IMR-90 (cell line): ENCODE data around the gene INPP5D. TPM values are rescaled to one million over a fixed set of nuclear protein-coding genes. Genes with fewer than 3 reads are reported as not detected.

ENCODE experiments used
- ATAC-seq: fragments of 200-7000 bp; cut with Tn5 transposase; 2 replicates; pipeline ENCODE4 v1.9.1; 2020; ENCODE audit warnings: low read depth, mild to moderate bottlenecking, moderate library complexity
- BruUV-seq: library from RNA; stranded (reverse); fragments of 400-500 nt; replicated peaks from 2 replicates; lab custom pipeline; 2021; lab: Mats Ljungman, UMichigan
- CTCF ChIA-PET: fragments of 300-600 bp; formaldehyde crosslinking; extraction: SDS; loops from one replicate; lab custom pipeline; 2021; ENCODE audit warnings: antibody characterized with exemption; lab: Yijun Ruan, JAX
- POLR2A ChIA-PET: fragments of 300-600 bp; sonication (Branson Sonifier 250); formaldehyde crosslinking; loops from one replicate; lab custom pipeline; 2022; ENCODE audit warnings: antibody characterized with exemption; ENCODE audit not compliant: unreplicated experiment; lab: Charles Lee
- DNase-seq: peaks from one replicate; pipeline ENCODE4 v3.0.0; 2013
- H2AFZ ChIP-seq: replicated peaks from 2 replicates; pipeline ENCODE3; 2013; ENCODE audit warnings: low read length, mild to moderate bottlenecking; ENCODE audit not compliant: poor library complexity
- H2AK5ac ChIP-seq: 2 replicates; pipeline ENCODE4 v1.6.1; 2013; ENCODE audit warnings: low read depth, low read length, inconsistent platforms
- H2AK9ac ChIP-seq: replicated peaks from 2 replicates; pipeline ENCODE3; 2013; ENCODE audit warnings: mild to moderate bottlenecking, low read depth, low read length, moderate library complexity; ENCODE audit not compliant: poor library complexity
- H2BK120ac ChIP-seq: 2 replicates; pipeline ENCODE4 v1.6.1; 2013; ENCODE audit warnings: low read depth, low read length, inconsistent platforms
- H2BK15ac ChIP-seq: 3 replicates; pipeline ENCODE4 v1.6.1; 2013; ENCODE audit warnings: low read depth, low read length, inconsistent platforms
- H2BK20ac ChIP-seq: 2 replicates; pipeline ENCODE4 v1.6.1; 2013; ENCODE audit warnings: low read depth, mild to moderate bottlenecking, inconsistent platforms, low read length, moderate library complexity
- H2BK5ac ChIP-seq: 2 replicates; pipeline ENCODE4 v1.6.1; 2013; ENCODE audit warnings: mild to moderate bottlenecking, low read depth, low read length, inconsistent platforms; ENCODE audit not compliant: poor library complexity, severe bottlenecking
- H3K14ac ChIP-seq: replicated peaks from 2 replicates; pipeline ENCODE4 v1.6.1; 2013; ENCODE audit warnings: low read depth, low read length, inconsistent platforms
- H3K18ac ChIP-seq: 2 replicates; pipeline ENCODE4 v1.6.1; 2013; ENCODE audit warnings: low read depth, low read length, control low read depth
- H3K23ac ChIP-seq: 2 replicates; pipeline ENCODE4 v1.6.1; 2013; ENCODE audit warnings: low read depth, low read length, inconsistent platforms
- H3K27ac ChIP-seq: 2 replicates; pipeline ENCODE4 v1.5.1; 2013; ENCODE audit warnings: mild to moderate bottlenecking, control low read depth, low read length; ENCODE audit not compliant: insufficient read depth
- H3K27me3 ChIP-seq: 2 replicates; pipeline ENCODE4 v1.6.1; 2013; ENCODE audit warnings: low read length; ENCODE audit not compliant: control insufficient read depth, insufficient read depth
- H3K36me3 ChIP-seq: 2 replicates; pipeline ENCODE4 v1.6.1; 2013; ENCODE audit warnings: low read length, mixed read lengths; ENCODE audit not compliant: control insufficient read depth, insufficient read depth
- H3K4ac ChIP-seq: 2 replicates; pipeline ENCODE4 v1.6.1; 2013; ENCODE audit warnings: low read depth, low read length, inconsistent platforms
- H3K4me1 ChIP-seq: 2 replicates; pipeline ENCODE4 v1.6.1; 2013; ENCODE audit warnings: low read length, mixed read lengths; ENCODE audit not compliant: control insufficient read depth, insufficient read depth
- H3K4me2 ChIP-seq: 2 replicates; pipeline ENCODE4 v1.6.1; 2013; ENCODE audit warnings: low read depth, mild to moderate bottlenecking, control low read depth, low read length, moderate library complexity
- H3K4me3 ChIP-seq: 2 replicates; pipeline ENCODE4 v1.5.1; 2013; ENCODE audit warnings: low read depth, mild to moderate bottlenecking, control low read depth, low read length, moderate library complexity; ENCODE audit not compliant: insufficient read depth
- H3K56ac ChIP-seq: 2 replicates; pipeline ENCODE4 v1.6.1; 2013; ENCODE audit warnings: low read length, inconsistent platforms; ENCODE audit not compliant: insufficient read depth; ENCODE audit errors: extremely low read depth
- H3K79me1 ChIP-seq, 2 experiments: 2 replicates each; pipeline ENCODE4 v1.6.1; 2013; ENCODE audit warnings: low read length in 2 of 2, inconsistent platforms in 1 of 2, low read depth in 1 of 2
- H3K9ac ChIP-seq: 2 replicates; pipeline ENCODE4 v1.6.1; 2013; ENCODE audit warnings: low read depth, low read length, control low read depth
- H3K9me1 ChIP-seq: 2 replicates; pipeline ENCODE4 v1.6.1; 2013; ENCODE audit warnings: low read length, inconsistent platforms; ENCODE audit not compliant: insufficient read depth
- H3K9me3 ChIP-seq: 2 replicates; pipeline ENCODE4 v1.6.1; 2013; ENCODE audit warnings: low read length; ENCODE audit not compliant: control insufficient read depth, insufficient read depth
- H4K20me1 ChIP-seq: 2 replicates; pipeline ENCODE4 v1.6.1; 2013; ENCODE audit warnings: low read length, inconsistent platforms; ENCODE audit not compliant: insufficient read depth
- H4K5ac ChIP-seq: 2 replicates; pipeline ENCODE4 v1.6.1; 2013; ENCODE audit warnings: mild to moderate bottlenecking, low read depth, low read length, control low read depth
- H4K8ac ChIP-seq, 2 experiments: 2 replicates each; pipeline ENCODE4 v1.6.1; 2013; ENCODE audit warnings: low read depth in 2 of 2, low read length in 2 of 2, control low read depth in 1 of 2, inconsistent platforms in 1 of 2
- H4K91ac ChIP-seq: 2 replicates; pipeline ENCODE4 v1.6.1; 2013; ENCODE audit warnings: low read depth, low read length, inconsistent platforms; ENCODE audit not compliant: insufficient read depth
- BHLHE40 ChIP-seq: fragments of 150-350 bp; IDR thresholded peaks from 2 replicates; pipeline ENCODE4 v1.6.1; 2016; ENCODE audit warnings: mild to moderate bottlenecking, low read depth, low read length
- CEBPB ChIP-seq: IDR thresholded peaks from 2 replicates; pipeline ENCODE4 v1.6.1; 2012; ENCODE audit warnings: low read depth, low read length, improper control_type of control experiment
- CHD1 ChIP-seq: IDR thresholded peaks from 2 replicates; pipeline ENCODE4 v1.6.1; 2012; ENCODE audit warnings: low read depth, low read length, improper control_type of control experiment
- CTCF ChIP-seq: conservative IDR thresholded peaks from 2 replicates; pipeline ENCODE4 v1.5.1; 2012; ENCODE audit warnings: mild to moderate bottlenecking, low read depth, low read length, improper control_type of control experiment
- ELK1 ChIP-seq: fragments of 150-350 bp; IDR thresholded peaks from 2 replicates; pipeline ENCODE4 v1.6.1; 2016; ENCODE audit warnings: low read depth, mild to moderate bottlenecking, low read length, moderate library complexity, borderline replicate concordance
- FOS ChIP-seq: fragments of 150-350 bp; IDR thresholded peaks from 2 replicates; pipeline ENCODE4 v1.6.1; 2016; ENCODE audit warnings: low read depth, low read length
- MAFK ChIP-seq: IDR thresholded peaks from 2 replicates; pipeline ENCODE4 v1.6.1; 2012; ENCODE audit warnings: low read depth, low read length, improper control_type of control experiment
- MAZ ChIP-seq: IDR thresholded peaks from 2 replicates; pipeline ENCODE4 v1.6.1; 2012; ENCODE audit warnings: low read depth, mild to moderate bottlenecking, low read length, improper control_type of control experiment, moderate library complexity, borderline replicate concordance
- MXI1 ChIP-seq: IDR thresholded peaks from 2 replicates; pipeline ENCODE4 v1.6.1; 2012; ENCODE audit warnings: low read depth, mild to moderate bottlenecking, low read length, moderate library complexity, borderline replicate concordance
- NFE2L2 ChIP-seq: fragments of 150-350 bp; IDR thresholded peaks from 2 replicates; pipeline ENCODE4 v1.6.1; 2016; ENCODE audit warnings: low read depth, mild to moderate bottlenecking, low read length
- POLR2A ChIP-seq: IDR thresholded peaks from 2 replicates; pipeline ENCODE4 v1.6.1; 2012; ENCODE audit warnings: mild to moderate bottlenecking, low read depth, low read length
- RAD21 ChIP-seq: IDR thresholded peaks from 2 replicates; pipeline ENCODE4 v1.6.1; 2012; ENCODE audit warnings: low read length, improper control_type of control experiment
- RCOR1 ChIP-seq: IDR thresholded peaks from 2 replicates; pipeline ENCODE4 v1.6.1; 2012; ENCODE audit warnings: mild to moderate bottlenecking, low read length, improper control_type of control experiment; ENCODE audit not compliant: insufficient replicate concordance
- RFX5 ChIP-seq: IDR thresholded peaks from 2 replicates; pipeline ENCODE4 v1.8.0; 2012; ENCODE audit warnings: low read depth, mild to moderate bottlenecking, low read length, moderate library complexity
- SMC3 ChIP-seq: fragments of 150-350 bp; IDR thresholded peaks from 2 replicates; pipeline ENCODE4 v1.6.1; 2016; ENCODE audit warnings: low read depth, mild to moderate bottlenecking, antibody characterized with exemption, low read length, moderate library complexity
- USF2 ChIP-seq: fragments of 150-350 bp; IDR thresholded peaks from 2 replicates; pipeline ENCODE4 v1.6.1; 2017; ENCODE audit warnings: mild to moderate bottlenecking, antibody characterized with exemption, low read length, low read depth
- WGBS, 2 experiments: methylation state at CpG; one replicate each; pipeline versions ENCODE4 v1.1.5 to v1.1.7; 2013; ENCODE audit warnings: missing lambda C conversion rate in 2 of 2; ENCODE audit not compliant: insufficient read length in 1 of 2; ENCODE audit errors: extremely low coverage in 2 of 2; 5-methylcytosine and 5-hydroxymethylcytosine counted together
- dilution Hi-C: fragments of 300-500 bp; cut with HindIII; formaldehyde crosslinking; loops from one replicate; pipeline ENCODE4 v1.14.3; 2018; ENCODE audit warnings: low sequenced_read_pairs; ENCODE audit not compliant: unreplicated experiment
- in situ Hi-C: fragments of 300-500 bp; cut with MboI; formaldehyde crosslinking; loops from 3 replicates; pipeline ENCODE4 v1.14.3; 2019; ENCODE audit warnings: low sequenced_read_pairs, inconsistent platforms, mixed read lengths
- intact Hi-C: fragments of 100-400 bp; cut with micrococcal nuclease; formaldehyde crosslinking; loops from 2 replicates; pipeline ENCODE4 v1.10.0; 2022
- polyA plus RNA-seq, 3 experiments: library from polyadenylated mRNA; depleted of rRNA; stranded (reverse); fragments of >200 nt; gene quantifications; 2 replicates each; pipeline ENCODE4 v1.2.3, GENCODE V29; 2012; ENCODE audit warnings: low replicate concordance in 1 of 3
- total RNA-seq: library from RNA; depleted of rRNA; stranded (reverse); fragments of >200 nt; gene quantifications from 2 replicates; pipeline ENCODE4 v1.2.3, GENCODE V29; 2012

Gene INPP5D
- total and polyA plus RNA-seq, 2 of the 4 experiments (the other 2 are of a cell fraction) = 0.18 to 0.29 TPM

GRCh38 chr2:233161730-233162129 is 101.6 kb downstream of the INPP5D start:
- no peak overlapping the region for H2BK15ac ChIP-seq
- no peak overlapping the region for H2BK20ac ChIP-seq
- no peak overlapping the region for H2BK120ac ChIP-seq
- H3K36me3 ChIP-seq = no peaks in the 10 kb centered on the region
- H3K18ac ChIP-seq = no peak overlapping the region
- in situ Hi-C loops (no loop called here), dilution Hi-C loops (no loop called here), intact Hi-C loops (no loop called here)
- H3K27me3 ChIP-seq = peaks cover 6% of the 10 kb centered on the region
- H3K4me3 ChIP-seq = no peak overlapping the region
- ChIA-PET POLR2A (no interaction called here), CTCF (no interaction called here)
- no peak overlapping the region for H2AK9ac ChIP-seq
- no peak overlapping the region for H2BK5ac ChIP-seq
- H3K9ac ChIP-seq = no peak overlapping the region
- no peaks in the 10 kb centered on the region for H3K9me3 ChIP-seq
- ATAC-seq (no peak), DNase-seq (no peak)
- no peak overlapping the region for H3K4ac ChIP-seq
- H4K91ac ChIP-seq = no peak overlapping the region
- TF ChIP-seq RCOR1 (no peak), CTCF (no peak), MXI1 (no peak), RAD21 (no peak), CHD1 (no peak), POLR2A (no peak), RFX5 (no peak), ELK1 (no peak), CEBPB (no peak), NFE2L2 (no peak), BHLHE40 (no peak), MAZ (no peak), FOS (no peak), SMC3 (no peak), MAFK (no peak), USF2 (no peak)
- no peak overlapping the region for H3K14ac ChIP-seq
- H3K4me1 ChIP-seq = no peaks in the 10 kb centered on the region
- peak overlapping the region; percentile 33 for H2AFZ ChIP-seq
- WGBS, 2 experiments = no CpG with 5 or more reads among the region's 11 CpGs
- no peak overlapping the region for H3K27ac ChIP-seq
- H4K8ac ChIP-seq = no peak overlapping the region
- no peaks in the 10 kb centered on the region for H4K20me1 ChIP-seq
- no peak overlapping the region for H3K4me2 ChIP-seq
- no peaks in the 10 kb centered on the region for H3K9me1 ChIP-seq
- no TSS peak for BruUV-seq
- H4K5ac ChIP-seq = no peak overlapping the region
- no peak overlapping the region for H3K56ac ChIP-seq
- no peak overlapping the region for H2AK5ac ChIP-seq
- no peaks in the 10 kb centered on the region for H3K79me1 ChIP-seq
- no peak overlapping the region for H3K23ac ChIP-seq
